EL (cell line): Measurements from ENCODE around the gene SMAD4.
A peak's percentile ranks its signal among the peaks of the same experiment; 100 is the strongest.
"Not testable (repeated sequence)": the region's sequence is repeated elsewhere in the genome, so short reads cannot be mapped to it uniquely, and the experiment has no call there.

ENCODE experiments used
- DNase-seq: peaks from one replicate; pipeline ENCODE4 v3.0.0-alpha.2; 2016

Gene SMAD4

GRCh38 chr18:51074605-51075004, 44.6 kb downstream of the SMAD4 start:
- DNase-seq, result no peak

- DNase-seq, result no peak
Measured at GRCh38 chr18:51076503-51076902, 46.5 kb downstream of the SMAD4 start.

DNA sequence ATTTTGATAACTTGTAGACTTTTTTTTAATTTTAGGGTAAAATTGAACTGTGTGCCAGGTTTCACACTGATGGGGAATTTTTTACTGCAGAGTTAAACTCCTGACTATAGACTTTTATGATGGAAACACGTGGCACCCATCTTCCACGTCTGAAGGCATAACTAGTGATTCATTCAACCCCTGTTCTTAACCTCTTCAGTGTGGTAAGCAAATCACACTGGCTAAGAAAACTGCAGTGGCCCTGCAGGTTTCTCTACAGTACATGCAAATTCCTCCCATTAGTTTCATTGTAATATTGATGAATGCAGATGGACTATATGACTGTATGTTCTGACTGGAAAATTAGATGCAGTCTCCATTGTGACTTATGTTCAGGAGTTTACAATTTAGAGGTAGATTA, 47.2 kb downstream of the SMAD4 start:
- peak; percentile 82 for DNase-seq

- DNase-seq, result no peak
Measured at GRCh38 chr18:51078026-51078425, 48.0 kb downstream of the SMAD4 start.

- peak; percentile 34 for DNase-seq
Measured at GRCh38 chr18:51082571-51083267, 52.7 kb downstream of the SMAD4 start.

DNA sequence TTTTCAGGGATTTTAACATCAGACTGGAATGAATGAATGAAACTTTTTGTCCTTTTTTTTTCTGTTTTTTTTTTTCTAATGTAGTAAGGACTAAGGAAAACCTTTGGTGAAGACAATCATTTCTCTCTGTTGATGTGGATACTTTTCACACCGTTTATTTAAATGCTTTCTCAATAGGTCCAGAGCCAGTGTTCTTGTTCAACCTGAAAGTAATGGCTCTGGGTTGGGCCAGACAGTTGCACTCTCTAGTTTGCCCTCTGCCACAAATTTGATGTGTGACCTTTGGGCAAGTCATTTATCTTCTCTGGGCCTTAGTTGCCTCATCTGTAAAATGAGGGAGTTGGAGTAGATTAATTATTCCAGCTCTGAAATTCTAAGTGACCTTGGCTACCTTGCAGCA, 53.4 kb downstream of the SMAD4 start:
- DNase-seq, result no peak

DNA sequence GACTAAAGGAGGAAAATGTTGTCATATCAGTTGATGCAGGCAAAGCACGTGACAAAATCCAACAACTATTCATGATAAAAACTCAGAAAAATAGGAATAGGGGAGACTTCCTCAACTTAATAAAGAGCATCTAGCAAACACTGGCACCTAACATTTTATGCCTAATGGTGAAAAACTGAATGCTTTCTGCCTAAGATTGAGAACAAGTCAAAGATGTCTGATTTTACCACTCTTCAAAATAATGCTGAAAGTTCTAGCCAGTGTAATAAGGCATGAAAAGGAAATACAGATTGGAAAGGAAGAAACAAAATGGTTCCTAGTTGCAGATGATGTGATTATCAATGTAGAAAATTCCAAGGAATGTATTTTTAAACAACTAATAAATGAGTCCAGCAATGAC, 58.4 kb downstream of the SMAD4 start:
- no peak for DNase-seq

GRCh38 chr18:51089691-51090090, 59.7 kb downstream of the SMAD4 start:
- peak; percentile 15 for DNase-seq

DNA sequence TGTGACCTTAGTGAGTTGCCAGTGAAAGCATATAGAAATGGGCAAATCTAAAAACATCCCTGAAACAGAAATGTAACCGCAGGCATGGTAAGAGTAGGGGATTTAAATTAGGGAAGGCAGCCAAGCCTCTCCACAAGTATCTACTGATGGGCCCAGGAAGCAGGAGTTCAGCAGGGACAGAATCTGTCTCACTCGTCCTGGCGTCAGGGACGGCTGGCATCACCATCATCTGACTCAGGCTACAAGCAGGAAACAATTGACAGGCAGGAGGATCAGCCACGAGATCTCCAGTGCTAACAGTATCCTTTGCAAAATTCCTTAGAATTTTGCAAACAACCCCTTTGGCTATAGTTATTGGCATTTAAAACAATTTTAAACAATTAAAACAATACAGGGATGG, 61.3 kb downstream of the SMAD4 start:
- no peak for DNase-seq

- DNase-seq, result no peak
Measured at GRCh38 chr18:51092117-51092516, 62.1 kb downstream of the SMAD4 start.

DNA sequence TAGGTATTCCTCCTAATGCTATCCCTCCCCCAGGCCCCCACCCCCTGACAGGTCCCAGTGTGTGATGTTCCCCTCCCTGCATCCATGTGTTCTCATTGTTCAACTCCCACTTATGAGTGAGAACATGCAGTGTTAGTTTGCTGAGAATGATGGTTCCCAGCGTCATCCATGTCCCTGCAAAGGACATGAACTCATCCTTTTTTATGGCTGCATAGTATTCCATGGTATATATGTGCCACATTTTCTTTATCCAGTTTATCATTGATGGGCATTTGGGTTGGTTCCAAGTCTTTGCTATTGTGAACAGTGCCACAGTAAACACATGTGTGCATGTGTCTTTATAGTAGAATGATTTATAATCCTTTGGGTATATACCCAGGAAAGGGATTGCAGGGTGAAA, 63.0 kb downstream of the SMAD4 start:
- DNase-seq, result not testable (repeated sequence)

GRCh38 chr18:51097021-51097822, 67.2 kb downstream of the SMAD4 start:
- no peak for DNase-seq

DNA sequence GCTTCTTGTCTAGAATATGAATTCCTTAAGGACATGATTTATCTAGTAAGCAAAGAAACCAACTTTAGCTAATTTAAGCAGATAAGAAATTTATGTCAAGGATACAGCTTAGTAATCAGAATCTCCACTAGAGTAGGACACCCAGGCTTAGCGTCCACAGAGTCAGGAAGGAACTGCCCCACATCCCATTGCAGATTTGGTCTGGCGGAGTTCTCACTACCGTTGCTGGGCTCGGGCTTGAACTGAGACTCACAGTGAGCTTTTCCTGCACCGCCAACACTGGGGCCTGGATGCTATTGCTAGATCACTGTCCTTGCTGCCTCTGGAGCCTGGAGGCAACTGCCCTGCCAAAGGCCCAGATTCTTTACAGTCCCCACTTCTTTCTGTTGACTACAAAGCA, 68.1 kb downstream of the SMAD4 start:
- DNase-seq, result no peak

DNA sequence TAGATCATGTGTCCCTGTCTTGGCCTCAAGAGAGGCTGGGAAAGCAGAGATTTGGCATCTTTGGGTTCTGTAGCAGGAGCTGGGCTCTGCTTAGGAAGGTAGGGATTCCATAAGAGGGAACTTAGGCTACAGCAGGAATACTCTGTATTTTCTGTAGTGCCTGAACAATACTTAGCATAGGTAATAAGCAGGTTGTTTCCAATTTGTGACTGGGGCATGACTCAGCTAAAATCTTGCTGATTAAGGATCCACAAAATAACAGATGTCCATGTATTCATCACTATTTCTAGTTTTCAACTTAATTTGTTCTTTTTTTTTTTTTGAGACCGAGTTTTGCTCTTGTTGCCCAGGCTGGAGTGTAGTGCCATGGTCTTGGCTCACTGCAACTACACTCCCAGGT, 68.5 kb downstream of the SMAD4 start:
- DNase-seq, result no peak

GRCh38 chr18:51100385-51101120, 70.5 kb downstream of the SMAD4 start:
- no peak for DNase-seq

GRCh38 chr18:51107082-51107481, 77.1 kb downstream of the SMAD4 start:
- DNase-seq, result no peak

DNA sequence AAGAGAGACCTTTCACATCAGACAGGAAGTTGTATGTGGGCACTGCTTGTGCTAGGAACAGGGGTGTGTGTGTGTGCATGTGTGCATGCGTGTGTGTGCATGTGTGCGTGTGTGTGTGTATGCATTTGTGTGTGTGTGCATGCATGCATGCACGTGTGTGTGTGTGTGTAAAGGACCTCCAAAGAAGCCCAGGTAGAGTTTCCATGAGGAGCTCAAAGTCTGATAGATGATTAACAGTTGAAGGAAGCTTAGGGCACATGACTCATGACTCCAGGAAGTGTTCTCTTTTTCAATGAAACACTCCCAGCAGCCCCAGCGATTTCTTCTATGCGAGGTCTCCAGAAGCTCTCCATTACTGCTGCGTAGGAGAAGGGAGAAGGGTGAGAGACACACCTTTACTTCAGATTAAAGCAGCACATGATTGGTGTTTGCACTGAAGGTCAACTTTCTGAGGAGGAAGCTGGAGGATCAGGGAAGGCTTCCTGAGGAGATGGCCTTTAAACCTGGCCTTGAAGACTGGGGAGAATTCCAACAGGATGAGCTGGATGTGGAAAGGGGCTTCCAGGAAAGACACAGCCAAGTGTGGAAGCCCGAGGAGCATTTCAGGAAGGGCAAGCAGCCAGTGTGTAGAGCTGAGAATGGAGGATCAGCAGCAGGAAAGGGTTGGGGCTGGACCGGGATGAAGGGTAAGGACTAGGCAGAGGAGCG, 77.7 kb downstream of the SMAD4 start:
- DNase-seq, result peak; percentile 25

DNA sequence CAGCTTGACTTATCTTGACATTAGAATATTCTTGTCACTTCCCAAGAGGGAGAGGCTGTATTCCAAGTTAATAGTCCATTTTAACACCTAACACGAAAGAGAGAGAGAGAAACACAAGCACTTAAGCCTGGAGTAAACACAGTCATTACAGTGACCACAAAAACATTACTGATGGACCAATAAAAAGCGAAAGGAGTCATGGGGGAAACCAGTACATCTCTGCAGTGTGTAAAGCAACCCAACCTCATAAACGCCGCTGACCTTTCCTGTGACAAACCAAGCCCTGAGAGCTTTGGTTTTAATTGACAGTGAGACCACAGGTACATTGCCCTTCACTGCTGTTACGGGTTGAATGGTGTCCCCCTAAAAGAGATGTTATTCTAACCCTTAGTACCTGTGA, 78.3 kb downstream of the SMAD4 start:
- DNase-seq, result no peak

DNA sequence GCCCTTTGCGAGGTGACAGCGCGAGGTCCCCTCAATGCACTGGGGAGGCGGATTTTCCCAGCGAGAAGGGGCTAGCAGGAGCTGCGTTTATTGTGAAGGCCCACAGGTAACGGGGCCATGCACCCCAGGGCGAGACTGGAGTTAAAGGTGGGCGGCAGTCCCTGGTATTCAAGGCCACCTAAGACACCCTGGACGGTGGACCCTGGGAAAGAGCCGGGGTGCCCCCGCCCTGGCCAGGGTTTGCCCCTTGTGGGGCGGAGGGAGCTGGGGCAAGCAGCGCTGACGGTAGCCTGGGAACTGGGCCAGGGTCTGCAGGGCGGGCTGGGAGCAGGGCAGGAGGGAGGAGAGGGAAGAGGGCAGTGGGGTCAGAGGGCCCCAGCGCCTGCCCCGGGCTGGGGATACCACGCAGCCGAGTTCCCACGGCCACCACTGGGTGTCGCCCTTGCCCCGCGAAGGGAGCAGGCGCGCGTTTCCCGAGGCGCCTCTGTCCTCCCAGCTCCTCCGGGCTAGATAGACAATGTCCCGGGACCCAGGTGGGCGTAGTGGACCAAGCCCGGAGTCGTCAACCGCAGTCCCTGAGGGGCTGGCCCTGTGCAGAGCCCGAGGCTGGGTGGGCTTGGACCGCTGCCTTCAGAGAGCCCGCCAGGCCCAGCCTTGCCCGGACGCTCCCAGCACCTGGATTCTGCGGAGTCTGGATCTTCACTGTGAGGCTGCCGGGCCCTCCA, 80.2 kb downstream of the SMAD4 start:
- DNase-seq, result peak; percentile 47

GRCh38 chr18:51111633-51112355, 81.8 kb downstream of the SMAD4 start:
- not testable (repeated sequence) for DNase-seq

GRCh38 chr18:51116996-51117395, 87.0 kb downstream of the SMAD4 start:
- DNase-seq, result not testable (repeated sequence)

- not testable (repeated sequence) for DNase-seq
Measured at GRCh38 chr18:51119561-51119960, 89.5 kb downstream of the SMAD4 start.
